Liver (tissue), 9 donors: ENCODE data around the gene SKI. TPM values are rescaled to one million over a fixed set of nuclear protein-coding genes. Genes with fewer than 3 reads are reported as not detected.
A peak's percentile ranks its signal among the peaks of the same experiment; 100 is the strongest.

Source experiments
- DNase-seq: peaks from one replicate; pipeline ENCODE4 v3.0.0-alpha.2; 2017; ENCODE audit warnings: low spot score
- H3K27ac ChIP-seq, 2 donors: one replicate each; pipeline ENCODE4 v1.7.0; 2013; ENCODE audit warnings: inconsistent platforms in 2 of 2, low read length in 2 of 2, control low read depth in 1 of 2, low read depth in 1 of 2, mild to moderate bottlenecking in 1 of 2
- H3K27me3 ChIP-seq, 4 donors: one replicate each; pipeline versions ENCODE4 v1.6.1 to v1.7.0; 2013; ENCODE audit warnings: low read length in 3 of 4, inconsistent platforms in 1 of 4, mild to moderate bottlenecking in 1 of 4, moderate library complexity in 1 of 4; ENCODE audit not compliant: control insufficient read depth in 4 of 4, insufficient read depth in 4 of 4
- H3K36me3 ChIP-seq, 4 donors: one replicate each; pipeline versions ENCODE4 v1.6.1 to v1.7.0; 2013; ENCODE audit warnings: low read length in 3 of 4, mild to moderate bottlenecking in 3 of 4, low read depth in 1 of 4, moderate library complexity in 1 of 4; ENCODE audit not compliant: control insufficient read depth in 4 of 4, insufficient read depth in 3 of 4
- H3K4me1 ChIP-seq, 4 donors: one replicate each; pipeline versions ENCODE4 v1.6.1 to v1.7.0; 2013; ENCODE audit warnings: low read length in 3 of 4, mild to moderate bottlenecking in 3 of 4, moderate library complexity in 1 of 4; ENCODE audit not compliant: control insufficient read depth in 4 of 4, insufficient read depth in 4 of 4
- H3K4me3 ChIP-seq, 3 donors: one replicate each; pipeline versions ENCODE4 v1.6.1 to v1.7.0; 2013; ENCODE audit warnings: low read length in 3 of 3, control low read depth in 1 of 3, low read depth in 1 of 3, mild to moderate bottlenecking in 1 of 3
- H3K9ac ChIP-seq, 2 donors: one replicate each; pipeline ENCODE4 v1.7.0; 2013; ENCODE audit warnings: low read length in 2 of 2, mild to moderate bottlenecking in 2 of 2, moderate library complexity in 2 of 2, control low read depth in 1 of 2, low read depth in 1 of 2
- H3K9me3 ChIP-seq, 4 donors: one replicate each; pipeline versions ENCODE4 v1.6.1 to v1.7.0; 2013; ENCODE audit warnings: low read length in 3 of 4; ENCODE audit not compliant: control insufficient read depth in 4 of 4
- ATF3 ChIP-seq: IDR thresholded peaks from 2 replicates; pipeline ENCODE4 v1.6.1; 2016; ENCODE audit warnings: antibody characterized with exemption
- CTCF ChIP-seq: fragments of 150-350 bp; IDR thresholded peaks from 2 replicates; pipeline ENCODE4 v1.5.1; 2017; ENCODE audit warnings: improper control_type of control experiment, low read depth, low read length; ENCODE audit not compliant: missing input control
- EGR1 ChIP-seq, 2 donors: IDR thresholded peaks; 2 replicates each; pipeline ENCODE4 v1.6.1; 2016 to 2018; ENCODE audit warnings: antibody characterized with exemption in 2 of 2, low read depth in 2 of 2
- FOXA1 ChIP-seq: IDR thresholded peaks from 2 replicates; pipeline ENCODE4 v1.6.1; 2016; ENCODE audit warnings: antibody characterized with exemption
- GABPA ChIP-seq, 2 donors: IDR thresholded peaks in 1 of 2; conservative IDR thresholded peaks in 1 of 2; 2 replicates each; pipeline ENCODE4 v1.6.1; 2016; ENCODE audit warnings: antibody characterized with exemption in 2 of 2, mild to moderate bottlenecking in 1 of 2, moderate library complexity in 1 of 2
- HNF4A ChIP-seq, 2 donors: conservative IDR thresholded peaks; 2 replicates each; pipeline ENCODE4 v1.6.1; 2016; ENCODE audit warnings: antibody characterized with exemption in 2 of 2, mild to moderate bottlenecking in 2 of 2
- HNF4G ChIP-seq: IDR thresholded peaks from 2 replicates; pipeline ENCODE4 v1.6.1; 2016; ENCODE audit warnings: antibody characterized with exemption
- JUND ChIP-seq, 2 donors: IDR thresholded peaks; 2 replicates each; pipeline ENCODE4 v1.6.1; 2016; ENCODE audit warnings: antibody characterized with exemption in 2 of 2
- NR2F2 ChIP-seq: IDR thresholded peaks from 2 replicates; pipeline ENCODE4 v1.6.1; 2016; ENCODE audit warnings: antibody characterized with exemption
- RAD21 ChIP-seq, 2 donors: IDR thresholded peaks; 2 replicates each; pipeline ENCODE4 v1.6.1; 2016; ENCODE audit warnings: antibody characterized with exemption in 2 of 2, mild to moderate bottlenecking in 2 of 2
- RXRA ChIP-seq, 2 donors: IDR thresholded peaks; 2 replicates each; pipeline ENCODE4 v1.6.1; 2017 to 2018; ENCODE audit warnings: antibody characterized with exemption in 2 of 2, mild to moderate bottlenecking in 1 of 2
- SP1 ChIP-seq: IDR thresholded peaks from 2 replicates; pipeline ENCODE4 v1.6.1; 2018; ENCODE audit warnings: antibody characterized with exemption, mild to moderate bottlenecking
- YY1 ChIP-seq: IDR thresholded peaks from 2 replicates; pipeline ENCODE4 v1.6.1; 2016; ENCODE audit warnings: antibody characterized with exemption, mild to moderate bottlenecking
- WGBS: extraction: QIAGEN DNeasy Blood & Tissue Kit; methylation state at CpG from one replicate; pipeline ENCODE4 v1.1.7; 2013; 5-methylcytosine and 5-hydroxymethylcytosine counted together
- polyA plus RNA-seq, 2 donors: library from polyadenylated mRNA; stranded (reverse) in 1 of 2; unstranded in 1 of 2; fragments of 200-250 nt in 1 of 2; fragments of >200 nt in 1 of 2; fragmentation: Nextera tagmentation in 1 of 2; extraction: Ambion mirVana in 1 of 2; gene quantifications; one replicate each; pipeline versions ENCODE4 v1.2.1 to v1.2.3, GENCODE V29; 2013 to 2015
- total RNA-seq, 2 donors: library from RNA; depleted of rRNA; stranded (reverse); fragments of >200 nt; gene quantifications; one replicate each; pipeline ENCODE4 v1.2.3, GENCODE V29; 2014
- TF ChIP-seq, protein P1 (sequence below): IDR thresholded peaks from 2 replicates; pipeline ENCODE4 v1.6.1; 2016; ENCODE audit warnings: antibody characterized with exemption, mild to moderate bottlenecking
- TF ChIP-seq, protein P2 (sequence below): IDR thresholded peaks from 2 replicates; pipeline ENCODE4 v1.6.1; 2016; ENCODE audit warnings: antibody characterized with exemption
- donor health status: healthy.
- donor health status: healthy.
- donor health status: healthy.
- donor health status: healthy.
- donor health status: healthy.

SKI gene
- total and polyA plus RNA-seq, 4 donors, result 3.2 to 21.3 (median 19.5) TPM

DNA sequence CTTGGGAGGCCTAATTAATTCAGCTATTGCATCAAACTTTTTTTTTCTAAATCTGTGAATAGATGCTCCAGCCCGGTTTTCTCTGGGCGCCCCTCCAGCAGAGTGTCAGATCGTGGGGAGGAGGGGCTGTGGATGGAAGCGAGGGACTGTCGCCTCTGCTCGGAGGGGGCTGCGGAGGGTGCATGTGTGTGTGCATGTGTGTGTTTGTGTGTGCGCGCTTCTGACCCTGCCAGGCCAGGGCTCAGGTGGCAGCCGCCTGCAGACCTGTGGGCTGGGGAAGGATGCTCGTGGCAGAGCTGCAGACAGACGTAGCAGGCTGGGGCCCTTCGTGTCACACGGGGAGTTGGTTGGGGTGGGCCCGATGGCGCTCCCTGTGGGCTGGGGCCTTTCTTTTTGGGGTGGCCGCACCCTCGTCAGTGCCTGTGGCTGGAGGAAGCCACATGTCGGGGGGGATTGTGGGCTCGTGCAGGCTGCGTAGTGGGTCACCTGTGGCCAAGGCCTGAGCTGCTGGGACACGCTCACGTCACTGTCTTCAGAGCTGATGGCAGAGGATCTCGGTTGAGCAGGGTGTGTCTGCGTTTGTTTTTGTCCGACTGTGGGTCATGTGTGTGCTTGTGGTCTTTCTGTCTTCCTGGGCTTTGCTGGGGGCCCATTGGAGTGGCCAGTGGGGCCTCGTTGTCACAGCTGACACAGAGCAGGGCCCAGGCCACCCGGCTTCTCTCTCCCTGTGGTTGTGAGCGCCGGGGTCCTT lies 2.8 kb downstream of the SKI start:
- no peaks in the 10 kb centered on the region for H3K36me3 ChIP-seq
- peaks cover 33 to 66% (median 57%) of the 10 kb centered on the region in 4 donors for H3K4me1 ChIP-seq
- TF ChIP-seq, protein P1, sequence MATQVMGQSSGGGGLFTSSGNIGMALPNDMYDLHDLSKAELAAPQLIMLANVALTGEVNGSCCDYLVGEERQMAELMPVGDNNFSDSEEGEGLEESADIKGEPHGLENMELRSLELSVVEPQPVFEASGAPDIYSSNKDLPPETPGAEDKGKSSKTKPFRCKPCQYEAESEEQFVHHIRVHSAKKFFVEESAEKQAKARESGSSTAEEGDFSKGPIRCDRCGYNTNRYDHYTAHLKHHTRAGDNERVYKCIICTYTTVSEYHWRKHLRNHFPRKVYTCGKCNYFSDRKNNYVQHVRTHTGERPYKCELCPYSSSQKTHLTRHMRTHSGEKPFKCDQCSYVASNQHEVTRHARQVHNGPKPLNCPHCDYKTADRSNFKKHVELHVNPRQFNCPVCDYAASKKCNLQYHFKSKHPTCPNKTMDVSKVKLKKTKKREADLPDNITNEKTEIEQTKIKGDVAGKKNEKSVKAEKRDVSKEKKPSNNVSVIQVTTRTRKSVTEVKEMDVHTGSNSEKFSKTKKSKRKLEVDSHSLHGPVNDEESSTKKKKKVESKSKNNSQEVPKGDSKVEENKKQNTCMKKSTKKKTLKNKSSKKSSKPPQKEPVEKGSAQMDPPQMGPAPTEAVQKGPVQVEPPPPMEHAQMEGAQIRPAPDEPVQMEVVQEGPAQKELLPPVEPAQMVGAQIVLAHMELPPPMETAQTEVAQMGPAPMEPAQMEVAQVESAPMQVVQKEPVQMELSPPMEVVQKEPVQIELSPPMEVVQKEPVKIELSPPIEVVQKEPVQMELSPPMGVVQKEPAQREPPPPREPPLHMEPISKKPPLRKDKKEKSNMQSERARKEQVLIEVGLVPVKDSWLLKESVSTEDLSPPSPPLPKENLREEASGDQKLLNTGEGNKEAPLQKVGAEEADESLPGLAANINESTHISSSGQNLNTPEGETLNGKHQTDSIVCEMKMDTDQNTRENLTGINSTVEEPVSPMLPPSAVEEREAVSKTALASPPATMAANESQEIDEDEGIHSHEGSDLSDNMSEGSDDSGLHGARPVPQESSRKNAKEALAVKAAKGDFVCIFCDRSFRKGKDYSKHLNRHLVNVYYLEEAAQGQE, result no peak
- TF ChIP-seq HNF4G (no peak), FOXA1 (no peak), NR2F2 (no peak), HNF4A (conservative IDR thresholded peaks at IDR 0.05) (no peak), ATF3 (no peak), YY1 (no peak), GABPA (IDR thresholded peaks at IDR 0.05 in 1 of 2, conservative IDR thresholded peaks at IDR 0.05 in 1 of 2) (no peak), CTCF (no peak), JUND (IDR thresholded peaks at IDR 0.05) (no peak), RXRA (IDR thresholded peaks at IDR 0.05) (no peak), EGR1 (IDR thresholded peaks at IDR 0.05; ENCODE audit: low read depth in 2 of 2) (no peak)
- H3K27ac ChIP-seq, result peak overlapping the region; percentile 91 to 93
- no peaks in the 10 kb centered on the region for H3K9me3 ChIP-seq
- 19% methylated on average over 30 of the region's 30 CpGs for WGBS
- peak overlapping the region; percentile 52 to 89 for H3K9ac ChIP-seq
- H3K27me3 ChIP-seq, result no peaks in the 10 kb centered on the region
- peak overlapping the region; percentile 82 to 88 (median 83) for H3K4me3 ChIP-seq
- DNase-seq, result no peak

DNA sequence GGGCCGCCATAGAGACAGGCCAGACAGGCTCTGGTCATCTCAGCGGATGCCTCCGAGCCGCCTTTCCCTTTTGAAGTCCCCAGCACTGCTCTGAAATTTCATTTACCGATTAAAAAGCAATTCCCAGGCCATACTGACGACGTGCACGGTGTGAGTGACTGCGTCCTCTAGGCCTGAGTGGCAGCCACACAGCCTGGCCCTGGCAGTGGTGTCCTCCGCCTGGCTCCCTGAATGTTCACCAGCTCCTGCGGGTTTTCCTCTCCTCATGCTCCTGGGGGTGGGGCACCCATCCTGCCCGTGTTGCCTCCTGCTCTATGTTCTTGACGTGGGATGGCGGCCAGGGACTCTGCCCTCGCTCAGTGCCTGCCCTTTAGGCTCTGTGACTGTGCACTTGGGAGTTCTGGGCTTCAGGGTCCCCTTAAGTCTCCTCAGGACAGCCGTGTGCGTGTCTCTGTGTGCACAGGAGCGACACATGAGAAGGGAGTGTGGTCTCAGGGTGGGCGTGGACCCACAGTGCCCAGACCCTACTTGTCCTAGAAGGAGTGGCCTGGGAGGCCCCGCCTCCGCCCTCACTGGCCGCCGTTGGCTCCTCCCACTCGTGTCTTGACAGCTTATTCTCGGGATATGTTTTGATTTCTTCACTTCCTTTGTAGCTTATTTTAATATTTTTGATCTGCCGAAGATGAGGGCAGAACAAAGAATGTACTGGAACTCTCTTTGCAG lies 3.6 kb downstream of the SKI start:
- H3K4me3 ChIP-seq, result peak overlapping the region; percentile 6 to 83 (median 82)
- no peaks in the 10 kb centered on the region for H3K27me3 ChIP-seq
- no peaks in the 10 kb centered on the region for H3K36me3 ChIP-seq
- peak; percentile 70 for DNase-seq
- WGBS, result 20% methylated on average over 26 of the region's 26 CpGs
- TF ChIP-seq CTCF, result no peak
- peak; percentile 10 to 58 for TF ChIP-seq RXRA (IDR thresholded peaks at IDR 0.05)
- TF ChIP-seq GABPA (IDR thresholded peaks at IDR 0.05 in 1 of 2, conservative IDR thresholded peaks at IDR 0.05 in 1 of 2), result peak in 1 of 2 donors; percentile 45
- TF ChIP-seq HNF4A (conservative IDR thresholded peaks at IDR 0.05), result peak; percentile 64 to 74
- TF ChIP-seq, protein P1, result no peak
- peak; percentile 27 for TF ChIP-seq HNF4G
- TF ChIP-seq SP1, result peak; percentile 53
- peak; percentile 9 to 13 for TF ChIP-seq RAD21 (IDR thresholded peaks at IDR 0.05)
- TF ChIP-seq JUND (IDR thresholded peaks at IDR 0.05), result no peak
- peak; percentile 68 for TF ChIP-seq YY1
- TF ChIP-seq, protein P2, sequence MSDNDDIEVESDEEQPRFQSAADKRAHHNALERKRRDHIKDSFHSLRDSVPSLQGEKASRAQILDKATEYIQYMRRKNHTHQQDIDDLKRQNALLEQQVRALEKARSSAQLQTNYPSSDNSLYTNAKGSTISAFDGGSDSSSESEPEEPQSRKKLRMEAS, result peak; percentile 12
- H3K9me3 ChIP-seq, result no peaks in the 10 kb centered on the region
- H3K9ac ChIP-seq, result peak overlapping the region; percentile 2 to 89
- peak overlapping the region; percentile 91 to 93 for H3K27ac ChIP-seq
- H3K4me1 ChIP-seq, result peaks cover 36 to 68% (median 58%) of the 10 kb centered on the region in 4 donors
